GM23338 (cell line): Measurements from ENCODE around the gene SHISA7.

Experiments
- CREB1 ChIP-seq: fragments of 250-450 bp; sonication (Bioruptor Pico); IDR thresholded peaks from 2 replicates; pipeline ENCODE4 v1.5.0; 2020; ENCODE audit warnings: low read depth, mild to moderate bottlenecking, moderate library complexity
- EZH2 ChIP-seq: fragments of 200-600 bp; sonication (generic); IDR thresholded peaks from one replicate; pipeline ENCODE4 v1.8.0; 2017; ENCODE audit warnings: antibody characterized with exemption, mild to moderate bottlenecking, low read depth; ENCODE audit not compliant: unreplicated experiment
- EZH2phosphoT487 ChIP-seq: fragments of 200-600 bp; sonication (generic); IDR thresholded peaks from one replicate; pipeline ENCODE4 v1.8.1; 2018; ENCODE audit warnings: antibody characterized with exemption; ENCODE audit not compliant: unreplicated experiment
- JUNB ChIP-seq: IDR thresholded peaks from one replicate; pipeline ENCODE4 v1.6.1; 2016; ENCODE audit warnings: antibody characterized with exemption; ENCODE audit not compliant: unreplicated experiment
- NANOG ChIP-seq: IDR thresholded peaks from 2 replicates; pipeline ENCODE4 v1.6.1; 2016; ENCODE audit warnings: antibody characterized with exemption, borderline replicate concordance
- POLR2AphosphoS5 ChIP-seq: IDR thresholded peaks from 2 replicates; pipeline ENCODE4 v1.6.1; 2016; ENCODE audit warnings: antibody characterized with exemption, low read depth
- STAT1 ChIP-seq: IDR thresholded peaks from one replicate; pipeline ENCODE4 v1.6.1; 2016; ENCODE audit warnings: antibody characterized with exemption; ENCODE audit not compliant: unreplicated experiment
- ZNF114 ChIP-seq: fragments of 250-450 bp; sonication (Bioruptor Pico); IDR thresholded peaks from 2 replicates; pipeline ENCODE4 v1.5.0; 2020; ENCODE audit warnings: mild to moderate bottlenecking, moderate library complexity
- TF ChIP-seq, protein P1 (sequence below), 2 experiments: fragments of 200-600 bp in 1 of 2; sonication (generic) in 1 of 2; conservative IDR thresholded peaks; 2 replicates each; pipeline versions ENCODE4 v1.5.1 to v1.6.1; 2016 to 2017; ENCODE audit warnings: antibody characterized with exemption in 2 of 2, low read depth in 2 of 2, mild to moderate bottlenecking in 2 of 2, moderate library complexity in 1 of 2
- TF ChIP-seq, protein P2 (sequence below): IDR thresholded peaks from one replicate; pipeline ENCODE4 v1.6.1; 2018; ENCODE audit warnings: antibody characterized with exemption; ENCODE audit not compliant: unreplicated experiment

DNA sequence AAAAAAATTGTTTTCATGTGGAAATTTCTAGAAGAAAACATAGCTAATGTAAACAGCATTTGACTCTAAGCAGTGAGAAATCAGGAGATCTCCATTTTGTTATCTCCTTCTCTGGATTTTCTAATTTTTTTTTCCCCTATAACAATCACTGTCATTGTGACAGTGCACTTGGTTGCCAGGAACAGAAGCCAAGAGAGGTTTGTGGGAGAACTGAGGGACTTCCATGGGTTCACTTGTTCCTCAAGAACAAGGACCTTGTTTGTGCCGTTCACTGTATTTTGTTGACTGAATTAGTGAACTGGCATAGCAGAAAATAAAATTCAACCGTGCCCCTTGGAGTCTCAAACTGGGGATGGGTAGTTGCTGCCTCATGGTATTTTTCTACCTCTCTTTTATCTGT lies 17.1 kb downstream of the SHISA7 start:
- TF ChIP-seq, protein P1, sequence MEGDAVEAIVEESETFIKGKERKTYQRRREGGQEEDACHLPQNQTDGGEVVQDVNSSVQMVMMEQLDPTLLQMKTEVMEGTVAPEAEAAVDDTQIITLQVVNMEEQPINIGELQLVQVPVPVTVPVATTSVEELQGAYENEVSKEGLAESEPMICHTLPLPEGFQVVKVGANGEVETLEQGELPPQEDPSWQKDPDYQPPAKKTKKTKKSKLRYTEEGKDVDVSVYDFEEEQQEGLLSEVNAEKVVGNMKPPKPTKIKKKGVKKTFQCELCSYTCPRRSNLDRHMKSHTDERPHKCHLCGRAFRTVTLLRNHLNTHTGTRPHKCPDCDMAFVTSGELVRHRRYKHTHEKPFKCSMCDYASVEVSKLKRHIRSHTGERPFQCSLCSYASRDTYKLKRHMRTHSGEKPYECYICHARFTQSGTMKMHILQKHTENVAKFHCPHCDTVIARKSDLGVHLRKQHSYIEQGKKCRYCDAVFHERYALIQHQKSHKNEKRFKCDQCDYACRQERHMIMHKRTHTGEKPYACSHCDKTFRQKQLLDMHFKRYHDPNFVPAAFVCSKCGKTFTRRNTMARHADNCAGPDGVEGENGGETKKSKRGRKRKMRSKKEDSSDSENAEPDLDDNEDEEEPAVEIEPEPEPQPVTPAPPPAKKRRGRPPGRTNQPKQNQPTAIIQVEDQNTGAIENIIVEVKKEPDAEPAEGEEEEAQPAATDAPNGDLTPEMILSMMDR (conservative IDR thresholded peaks at IDR 0.05; ENCODE audit: low read depth in 2 of 2) = no peak
- no peak for TF ChIP-seq POLR2AphosphoS5
- no peak for TF ChIP-seq CREB1 (CRISPR knock-in tag)
- no peak for TF ChIP-seq EZH2phosphoT487
- no peak for TF ChIP-seq ZNF114 (CRISPR knock-in tag)
- TF ChIP-seq, protein P2, sequence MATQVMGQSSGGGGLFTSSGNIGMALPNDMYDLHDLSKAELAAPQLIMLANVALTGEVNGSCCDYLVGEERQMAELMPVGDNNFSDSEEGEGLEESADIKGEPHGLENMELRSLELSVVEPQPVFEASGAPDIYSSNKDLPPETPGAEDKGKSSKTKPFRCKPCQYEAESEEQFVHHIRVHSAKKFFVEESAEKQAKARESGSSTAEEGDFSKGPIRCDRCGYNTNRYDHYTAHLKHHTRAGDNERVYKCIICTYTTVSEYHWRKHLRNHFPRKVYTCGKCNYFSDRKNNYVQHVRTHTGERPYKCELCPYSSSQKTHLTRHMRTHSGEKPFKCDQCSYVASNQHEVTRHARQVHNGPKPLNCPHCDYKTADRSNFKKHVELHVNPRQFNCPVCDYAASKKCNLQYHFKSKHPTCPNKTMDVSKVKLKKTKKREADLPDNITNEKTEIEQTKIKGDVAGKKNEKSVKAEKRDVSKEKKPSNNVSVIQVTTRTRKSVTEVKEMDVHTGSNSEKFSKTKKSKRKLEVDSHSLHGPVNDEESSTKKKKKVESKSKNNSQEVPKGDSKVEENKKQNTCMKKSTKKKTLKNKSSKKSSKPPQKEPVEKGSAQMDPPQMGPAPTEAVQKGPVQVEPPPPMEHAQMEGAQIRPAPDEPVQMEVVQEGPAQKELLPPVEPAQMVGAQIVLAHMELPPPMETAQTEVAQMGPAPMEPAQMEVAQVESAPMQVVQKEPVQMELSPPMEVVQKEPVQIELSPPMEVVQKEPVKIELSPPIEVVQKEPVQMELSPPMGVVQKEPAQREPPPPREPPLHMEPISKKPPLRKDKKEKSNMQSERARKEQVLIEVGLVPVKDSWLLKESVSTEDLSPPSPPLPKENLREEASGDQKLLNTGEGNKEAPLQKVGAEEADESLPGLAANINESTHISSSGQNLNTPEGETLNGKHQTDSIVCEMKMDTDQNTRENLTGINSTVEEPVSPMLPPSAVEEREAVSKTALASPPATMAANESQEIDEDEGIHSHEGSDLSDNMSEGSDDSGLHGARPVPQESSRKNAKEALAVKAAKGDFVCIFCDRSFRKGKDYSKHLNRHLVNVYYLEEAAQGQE = no peak
- TF ChIP-seq JUNB = no peak
- no peak for TF ChIP-seq EZH2
- TF ChIP-seq NANOG = no peak
- TF ChIP-seq STAT1 = no peak
